Smooth muscle cell (in vitro differentiated cells): ENCODE results near the gene DGKG. TPM values are rescaled to one million over a fixed set of nuclear protein-coding genes. Genes with fewer than 3 reads are reported as not detected.

Source experiments
- DNase-seq: peaks from one replicate; lab custom pipeline; 2025; ENCODE audit not compliant: unreplicated experiment; lab: John Stamatoyannopoulos, UW
- H2AFZ ChIP-seq: fragments of 200-600 bp; sonication (generic); 2 replicates; pipeline ENCODE4 v1.6.0; 2016; ENCODE audit warnings: antibody characterized with exemption, low read depth, mild to moderate bottlenecking
- H3F3A ChIP-seq: fragments of 200-600 bp; sonication (generic); 2 replicates; pipeline ENCODE4 v1.6.0; 2017; ENCODE audit warnings: antibody characterized with exemption, low read depth
- H3K27ac ChIP-seq: fragments of 200-600 bp; sonication (generic); 2 replicates; pipeline ENCODE4 v1.5.1; 2016; ENCODE audit warnings: low read depth, mild to moderate bottlenecking
- H3K27me3 ChIP-seq: fragments of 200-600 bp; sonication (generic); 2 replicates; pipeline ENCODE4 v1.6.1; 2016; ENCODE audit warnings: low read depth, mild to moderate bottlenecking
- H3K36me3 ChIP-seq: fragments of 200-600 bp; sonication (generic); 2 replicates; pipeline ENCODE4 v1.5.1; 2016; ENCODE audit warnings: low read depth
- H3K4me1 ChIP-seq: fragments of 200-600 bp; sonication (generic); 2 replicates; pipeline ENCODE4 v1.5.1; 2016; ENCODE audit warnings: low read depth
- H3K4me2 ChIP-seq: fragments of 200-600 bp; sonication (generic); 2 replicates; pipeline ENCODE4 v1.6.0; 2016; ENCODE audit warnings: mild to moderate bottlenecking
- H3K4me3 ChIP-seq: fragments of 200-600 bp; sonication (generic); 2 replicates; pipeline ENCODE4 v1.5.1; 2016; ENCODE audit warnings: mild to moderate bottlenecking
- H3K79me2 ChIP-seq: fragments of 200-600 bp; sonication (generic); 2 replicates; pipeline ENCODE4 v1.6.0; 2016; ENCODE audit warnings: low read depth, mild to moderate bottlenecking
- H3K9ac ChIP-seq: fragments of 200-600 bp; sonication (generic); 2 replicates; pipeline ENCODE4 v1.6.0; 2016; ENCODE audit warnings: low read depth
- H3K9me3 ChIP-seq: fragments of 200-600 bp; sonication (generic); replicated peaks from 2 replicates; pipeline ENCODE4 v1.5.1; 2016; ENCODE audit warnings: low read depth
- H4K20me1 ChIP-seq: fragments of 200-600 bp; sonication (generic); 2 replicates; pipeline ENCODE4 v1.6.0; 2016; ENCODE audit warnings: low read depth
- WGBS: methylation state at CpG from one replicate; pipeline ENCODE4 v1.1.7; 2016; ENCODE audit warnings: low lambda C conversion rate; 5-methylcytosine and 5-hydroxymethylcytosine counted together
- polyA plus RNA-seq: library from polyadenylated mRNA; unstranded; fragments of >200 nt; fragmentation: Nextera tagmentation; extraction: Ambion mirVana; gene quantifications from 2 replicates; pipeline ENCODE4 v1.2.1, GENCODE V29; 2016
- total RNA-seq: library from RNA; depleted of rRNA; stranded (reverse); fragments of >200 nt; gene quantifications from 2 replicates; pipeline ENCODE4 v1.2.3, GENCODE V29; 2014
- TF ChIP-seq, protein P1 (sequence below): fragments of 200-600 bp; sonication (generic); IDR thresholded peaks from 2 replicates; pipeline ENCODE4 v1.5.1; 2017; ENCODE audit warnings: borderline replicate concordance, mild to moderate bottlenecking, antibody characterized with exemption; ENCODE audit not compliant: insufficient read depth, poor library complexity, severe bottlenecking

Gene DGKG
- total and polyA plus RNA-seq, 2 experiments from 2014 or later: 0.64 TPM; not detected in 1

DNA sequence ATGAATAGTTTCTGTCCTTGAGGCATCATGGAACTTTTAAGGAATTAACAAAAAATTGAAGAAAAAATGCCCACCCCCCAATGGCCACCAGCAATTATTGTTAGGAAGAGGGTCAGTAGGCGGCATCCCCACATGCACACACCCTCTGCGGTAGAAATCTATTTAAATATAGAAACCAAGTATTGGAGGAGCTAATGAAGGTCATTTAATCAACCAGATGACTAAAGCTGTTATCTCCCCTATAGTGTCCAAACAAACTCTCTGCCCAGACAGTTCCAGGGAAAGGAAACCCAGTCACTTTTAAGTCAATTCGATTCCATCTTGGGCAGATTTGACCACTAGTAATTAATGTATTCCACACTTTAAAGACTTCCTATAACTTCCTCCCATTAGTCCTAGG, 47.1 kb downstream of the DGKG start:
- H3K9ac ChIP-seq: no peak overlapping the region
- H3K4me1 ChIP-seq: no peaks in the 10 kb centered on the region
- TF ChIP-seq, protein P1, sequence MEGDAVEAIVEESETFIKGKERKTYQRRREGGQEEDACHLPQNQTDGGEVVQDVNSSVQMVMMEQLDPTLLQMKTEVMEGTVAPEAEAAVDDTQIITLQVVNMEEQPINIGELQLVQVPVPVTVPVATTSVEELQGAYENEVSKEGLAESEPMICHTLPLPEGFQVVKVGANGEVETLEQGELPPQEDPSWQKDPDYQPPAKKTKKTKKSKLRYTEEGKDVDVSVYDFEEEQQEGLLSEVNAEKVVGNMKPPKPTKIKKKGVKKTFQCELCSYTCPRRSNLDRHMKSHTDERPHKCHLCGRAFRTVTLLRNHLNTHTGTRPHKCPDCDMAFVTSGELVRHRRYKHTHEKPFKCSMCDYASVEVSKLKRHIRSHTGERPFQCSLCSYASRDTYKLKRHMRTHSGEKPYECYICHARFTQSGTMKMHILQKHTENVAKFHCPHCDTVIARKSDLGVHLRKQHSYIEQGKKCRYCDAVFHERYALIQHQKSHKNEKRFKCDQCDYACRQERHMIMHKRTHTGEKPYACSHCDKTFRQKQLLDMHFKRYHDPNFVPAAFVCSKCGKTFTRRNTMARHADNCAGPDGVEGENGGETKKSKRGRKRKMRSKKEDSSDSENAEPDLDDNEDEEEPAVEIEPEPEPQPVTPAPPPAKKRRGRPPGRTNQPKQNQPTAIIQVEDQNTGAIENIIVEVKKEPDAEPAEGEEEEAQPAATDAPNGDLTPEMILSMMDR: no peak
- no peak overlapping the region for H2AFZ ChIP-seq
- H4K20me1 ChIP-seq: no peaks in the 10 kb centered on the region
- H3K79me2 ChIP-seq: no peaks in the 10 kb centered on the region
- no peak overlapping the region for H3K27ac ChIP-seq
- H3K36me3 ChIP-seq: no peaks in the 10 kb centered on the region
- peaks cover 5% of the 10 kb centered on the region for H3K27me3 ChIP-seq
- no peak for DNase-seq
- no peak overlapping the region for H3K4me3 ChIP-seq
- 62% methylated on average over 3 of the region's 3 CpGs for WGBS
- peaks cover 6% of the 10 kb centered on the region for H3F3A ChIP-seq
- H3K4me2 ChIP-seq: no peak overlapping the region
- H3K9me3 ChIP-seq: no peaks in the 10 kb centered on the region

DNA sequence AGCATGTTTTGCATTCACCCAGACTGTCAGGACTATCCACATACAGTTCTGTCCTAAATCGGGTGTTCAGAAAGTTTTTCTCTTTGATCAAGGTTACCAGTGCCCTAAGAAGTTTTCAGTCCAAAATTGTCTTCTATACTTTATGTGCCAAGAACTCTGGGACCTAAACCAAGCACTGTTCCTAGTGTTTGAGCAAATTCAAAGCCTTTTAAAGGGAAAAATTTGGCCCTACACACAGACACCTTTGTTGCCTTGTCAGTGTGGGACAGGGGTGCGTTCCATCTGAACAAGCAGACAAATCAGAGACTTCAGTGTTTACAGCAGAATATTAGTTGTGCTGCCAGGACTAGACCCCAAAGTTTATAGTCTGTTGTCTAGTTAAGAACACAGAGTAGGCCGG, 50.6 kb downstream of the DGKG start:
- Histone ChIP-seq H3K79me2 (no peaks in the 10 kb centered on the region), H3K36me3 (no peaks in the 10 kb centered on the region), H3F3A (no peaks in the 10 kb centered on the region), H3K4me2 (no peak overlapping the region), H3K4me1 (no peaks in the 10 kb centered on the region), H3K9ac (no peak overlapping the region), H2AFZ (no peak overlapping the region), H3K4me3 (no peak overlapping the region), H3K27ac (no peak overlapping the region), H3K27me3 (peaks cover 18% of the 10 kb centered on the region), H3K9me3 (no peaks in the 10 kb centered on the region), H4K20me1 (no peaks in the 10 kb centered on the region)
- WGBS: 93% methylated on average over 3 of the region's 3 CpGs
- DNase-seq: no peak
- TF ChIP-seq, protein P1: no peak

DNA sequence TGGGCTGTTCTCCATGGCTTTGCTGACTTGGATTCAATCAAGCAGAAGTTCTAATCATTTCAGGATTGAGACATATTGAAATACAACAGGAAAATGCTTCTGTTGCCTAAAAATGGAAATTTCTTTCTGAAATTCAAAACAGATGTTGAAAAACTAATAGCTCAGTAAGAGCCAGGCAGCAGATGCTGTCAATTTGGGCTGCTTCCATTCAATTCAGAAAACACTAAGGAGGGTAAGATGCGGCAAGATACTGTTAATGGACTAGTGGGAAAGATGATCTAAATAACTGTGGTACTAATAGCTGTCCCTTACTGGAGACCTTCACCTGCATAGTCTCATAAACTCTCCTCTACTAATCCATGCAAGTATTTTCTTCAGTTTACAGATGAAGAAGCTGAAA, 53.5 kb downstream of the DGKG start:
- peaks cover 12% of the 10 kb centered on the region for H3K4me1 ChIP-seq
- no peaks in the 10 kb centered on the region for H3K36me3 ChIP-seq
- H3K4me2 ChIP-seq: no peak overlapping the region
- H3K79me2 ChIP-seq: no peaks in the 10 kb centered on the region
- no peaks in the 10 kb centered on the region for H4K20me1 ChIP-seq
- TF ChIP-seq, protein P1: no peak
- no peak overlapping the region for H2AFZ ChIP-seq
- no peak overlapping the region for H3K9ac ChIP-seq
- H3K27ac ChIP-seq: no peak overlapping the region
- H3F3A ChIP-seq: no peaks in the 10 kb centered on the region
- no peak overlapping the region for H3K4me3 ChIP-seq
- 90% methylated on average over 1 of the region's 1 CpG for WGBS
- no peak for DNase-seq
- no peaks in the 10 kb centered on the region for H3K9me3 ChIP-seq
- peaks cover 47% of the 10 kb centered on the region for H3K27me3 ChIP-seq

DNA sequence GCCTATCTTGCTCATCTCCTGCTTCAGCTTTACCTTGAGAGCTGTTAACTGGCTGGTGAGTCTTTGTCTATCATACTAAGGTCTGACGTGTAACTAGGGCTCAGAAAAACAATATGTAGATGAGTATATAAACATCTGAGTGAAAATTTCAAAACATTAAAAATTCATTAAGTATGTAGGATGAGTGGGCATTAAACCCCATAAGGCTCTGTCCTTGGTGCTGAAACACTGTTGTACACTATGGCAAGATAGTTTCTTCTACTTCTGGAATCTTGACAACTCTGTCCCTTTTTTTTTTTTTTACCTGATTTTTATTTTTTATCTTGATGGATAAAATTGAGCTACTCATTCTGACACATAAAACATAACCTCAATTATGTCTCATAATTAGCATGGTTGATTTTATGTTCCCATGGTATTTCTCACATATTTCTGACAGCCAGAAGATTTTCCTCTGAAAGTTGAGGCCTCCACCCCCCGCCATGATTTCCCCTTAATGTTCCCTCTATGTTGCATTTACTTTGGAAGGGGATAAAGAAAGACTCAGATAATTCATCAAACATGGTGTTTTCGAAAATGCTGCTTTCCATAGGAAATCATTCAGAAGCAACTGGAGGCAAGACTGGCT, 54.3 kb downstream of the DGKG start:
- no peaks in the 10 kb centered on the region for H3K79me2 ChIP-seq
- WGBS: 59% methylated on average over 3 of the region's 3 CpGs
- H3K36me3 ChIP-seq: no peaks in the 10 kb centered on the region
- no peak overlapping the region for H3K27ac ChIP-seq
- no peak overlapping the region for H3K9ac ChIP-seq
- peaks cover 55% of the 10 kb centered on the region for H3K27me3 ChIP-seq
- no peaks in the 10 kb centered on the region for H3K9me3 ChIP-seq
- H4K20me1 ChIP-seq: no peaks in the 10 kb centered on the region
- no peaks in the 10 kb centered on the region for H3F3A ChIP-seq
- peaks cover 16% of the 10 kb centered on the region for H3K4me1 ChIP-seq
- no peak overlapping the region for H3K4me2 ChIP-seq
- TF ChIP-seq, protein P1: no peak
- DNase-seq: no peak
- H3K4me3 ChIP-seq: no peak overlapping the region
- H2AFZ ChIP-seq: no peak overlapping the region
